GM12873 (cell line): Measurements from ENCODE around the gene PTH1R.

ENCODE experiments used
- TF ChIP-seq, protein P1 (sequence below): IDR thresholded peaks from 2 replicates; pipeline ENCODE4 v1.5.1; 2012; ENCODE audit warnings: low read depth, mild to moderate bottlenecking, moderate library complexity, low read length, control low read depth; ENCODE audit not compliant: insufficient read depth; ENCODE audit errors: missing control alignments

PTH1R gene

GRCh38 chr3:46914849-46915248, 37.3 kb downstream of the PTH1R start:
- TF ChIP-seq, protein P1, sequence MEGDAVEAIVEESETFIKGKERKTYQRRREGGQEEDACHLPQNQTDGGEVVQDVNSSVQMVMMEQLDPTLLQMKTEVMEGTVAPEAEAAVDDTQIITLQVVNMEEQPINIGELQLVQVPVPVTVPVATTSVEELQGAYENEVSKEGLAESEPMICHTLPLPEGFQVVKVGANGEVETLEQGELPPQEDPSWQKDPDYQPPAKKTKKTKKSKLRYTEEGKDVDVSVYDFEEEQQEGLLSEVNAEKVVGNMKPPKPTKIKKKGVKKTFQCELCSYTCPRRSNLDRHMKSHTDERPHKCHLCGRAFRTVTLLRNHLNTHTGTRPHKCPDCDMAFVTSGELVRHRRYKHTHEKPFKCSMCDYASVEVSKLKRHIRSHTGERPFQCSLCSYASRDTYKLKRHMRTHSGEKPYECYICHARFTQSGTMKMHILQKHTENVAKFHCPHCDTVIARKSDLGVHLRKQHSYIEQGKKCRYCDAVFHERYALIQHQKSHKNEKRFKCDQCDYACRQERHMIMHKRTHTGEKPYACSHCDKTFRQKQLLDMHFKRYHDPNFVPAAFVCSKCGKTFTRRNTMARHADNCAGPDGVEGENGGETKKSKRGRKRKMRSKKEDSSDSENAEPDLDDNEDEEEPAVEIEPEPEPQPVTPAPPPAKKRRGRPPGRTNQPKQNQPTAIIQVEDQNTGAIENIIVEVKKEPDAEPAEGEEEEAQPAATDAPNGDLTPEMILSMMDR, result no peak

DNA sequence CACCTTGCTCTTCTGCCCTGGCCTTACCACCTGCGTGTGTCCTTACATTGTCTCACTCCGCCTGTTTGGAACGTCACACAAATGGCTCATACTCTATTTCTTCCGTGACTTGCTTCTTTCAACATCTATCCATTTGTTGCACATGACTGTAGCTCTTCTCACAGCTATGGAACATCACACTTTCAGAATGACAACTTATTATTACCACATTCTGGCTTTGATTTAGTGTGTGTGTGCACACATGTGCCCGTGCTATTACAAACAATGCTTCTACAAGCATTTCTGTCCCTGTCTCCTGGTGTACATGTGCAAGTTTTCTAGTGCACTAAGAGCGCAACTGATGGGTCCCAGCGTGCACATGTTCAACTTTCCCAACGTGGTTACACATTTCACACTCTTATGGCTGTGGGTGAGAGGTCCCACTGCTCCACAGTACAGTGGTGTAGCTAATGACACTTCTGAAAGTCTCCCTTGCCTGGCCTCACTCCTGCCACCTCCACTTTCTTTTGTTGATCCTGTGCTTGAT, 37.8 kb downstream of the PTH1R start:
- TF ChIP-seq, protein P1, result no peak

DNA sequence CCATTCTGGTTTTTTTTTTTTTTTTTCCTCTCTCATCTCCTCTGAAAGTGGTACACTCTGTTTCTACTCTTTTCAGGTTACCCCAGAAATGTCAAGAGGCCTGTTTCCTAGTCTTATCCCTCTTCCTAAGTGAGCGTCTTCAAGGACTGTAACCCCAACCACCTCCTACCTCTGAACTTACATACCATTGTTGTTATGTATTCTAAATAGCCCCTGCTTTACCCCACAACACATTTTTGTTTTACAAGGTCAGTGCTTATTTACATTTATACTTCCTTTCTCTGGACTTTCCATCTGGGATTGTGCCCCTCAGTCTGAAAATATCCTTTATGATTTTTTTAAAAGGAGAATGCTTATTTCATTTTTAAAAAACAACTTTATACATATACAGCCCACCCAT, 38.8 kb downstream of the PTH1R start:
- TF ChIP-seq, protein P1, result no peak

DNA sequence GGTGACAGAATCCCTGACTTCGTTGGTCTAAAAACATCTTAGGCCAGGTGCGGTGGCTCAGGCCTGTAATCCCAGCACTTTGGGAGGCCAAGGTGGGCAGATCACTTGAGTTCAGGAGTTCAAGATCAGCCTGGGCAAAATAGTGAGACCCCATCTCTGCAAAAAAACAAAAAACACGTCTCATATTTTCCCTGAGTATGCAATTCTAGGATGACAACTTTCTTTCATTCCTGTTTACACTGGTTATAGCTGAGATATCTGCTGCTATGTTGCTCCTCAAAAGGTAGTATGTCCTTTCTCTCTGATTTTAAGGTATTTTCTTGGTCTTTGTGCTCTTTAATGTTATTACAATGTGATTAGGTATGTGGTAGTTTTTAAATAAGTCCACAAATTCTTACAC, 39.3 kb downstream of the PTH1R start:
- TF ChIP-seq, protein P1, result no peak

DNA sequence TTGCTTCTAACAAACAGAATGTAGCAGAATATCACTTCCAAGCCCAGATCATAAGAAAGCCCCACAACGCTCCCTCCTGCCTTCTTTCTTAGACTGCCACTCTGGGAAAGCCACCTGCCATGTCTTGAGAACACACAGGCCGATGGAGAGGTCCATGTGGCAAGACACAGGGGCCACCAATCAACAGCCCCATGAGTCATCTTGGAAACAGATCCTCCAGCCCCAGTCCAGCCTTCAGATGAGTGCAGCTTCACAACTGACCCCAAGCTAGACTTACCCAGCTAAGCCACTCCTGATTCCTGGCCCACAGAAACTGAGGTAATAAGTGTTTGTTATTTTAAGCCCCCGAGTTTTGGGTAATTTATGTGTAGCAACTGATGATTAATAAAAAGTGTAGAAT, 39.7 kb downstream of the PTH1R start:
- TF ChIP-seq, protein P1, result no peak

- TF ChIP-seq, protein P1, result no peak
These were observed 40.7 kb downstream of the PTH1R start for GRCh38 chr3:46918202-46918601.

DNA sequence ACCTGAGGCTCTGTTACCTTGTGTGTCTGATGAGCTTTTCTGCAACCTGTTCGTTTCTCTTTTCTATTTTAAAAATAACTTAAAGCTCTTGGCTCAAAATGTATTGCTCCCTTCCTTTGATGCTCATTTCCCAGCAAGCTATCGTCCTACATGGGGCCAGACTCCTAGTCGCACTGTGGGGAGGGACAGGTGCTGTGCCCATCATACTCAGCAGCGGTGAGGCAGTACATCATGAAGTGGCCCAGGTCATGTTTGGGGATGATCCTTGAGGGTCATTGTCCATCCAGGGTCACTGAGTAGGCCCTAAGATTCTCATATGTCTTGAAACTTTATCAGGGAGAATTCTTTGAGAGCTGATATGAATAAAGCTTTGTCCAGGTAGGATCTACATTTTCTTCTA, 41.1 kb downstream of the PTH1R start:
- TF ChIP-seq, protein P1, result no peak
